Stimulated activated naive CD8-positive, alpha-beta T cell treated with anti-CD3 and anti-CD28 coated beads, Interleukin-15, amount 100 ng/mL, for 72 hours (primary cell): ENCODE results near the gene ZBTB2.

Experiments used
- ATAC-seq: fragments of 150-1000 bp; cut with Tn5 transposase; 2 replicates; pipeline ENCODE4 v1.10.0; 2021; ENCODE audit warnings: mild to moderate bottlenecking, moderate library complexity
- DNase-seq, 2 donors: peaks; one replicate each; pipeline ENCODE4 v3.0.0; 2021 to 2022
- H3K27ac Mint-ChIP-seq, 2 donors: one replicate each; pipeline ENCODE4 v1.8.0; 2022; ENCODE audit warnings: mild to moderate bottlenecking in 2 of 2, mixed read lengths in 2 of 2, moderate library complexity in 2 of 2
- H3K27me3 Mint-ChIP-seq: one replicate; pipeline ENCODE4 v1.8.0; 2022; ENCODE audit warnings: mixed read lengths
- H3K4me1 Mint-ChIP-seq: one replicate; pipeline ENCODE4 v1.8.0; 2022; ENCODE audit warnings: mild to moderate bottlenecking, mixed read lengths
- H3K4me3 Mint-ChIP-seq, 2 donors: one replicate each; pipeline ENCODE4 v1.8.0; 2022; ENCODE audit warnings: mild to moderate bottlenecking in 2 of 2, mixed read lengths in 2 of 2, moderate library complexity in 1 of 2
- H3K9me3 Mint-ChIP-seq, 2 donors: one replicate each; pipeline ENCODE4 v1.8.0; 2022; ENCODE audit warnings: mixed read lengths in 2 of 2

Gene ZBTB2

DNA sequence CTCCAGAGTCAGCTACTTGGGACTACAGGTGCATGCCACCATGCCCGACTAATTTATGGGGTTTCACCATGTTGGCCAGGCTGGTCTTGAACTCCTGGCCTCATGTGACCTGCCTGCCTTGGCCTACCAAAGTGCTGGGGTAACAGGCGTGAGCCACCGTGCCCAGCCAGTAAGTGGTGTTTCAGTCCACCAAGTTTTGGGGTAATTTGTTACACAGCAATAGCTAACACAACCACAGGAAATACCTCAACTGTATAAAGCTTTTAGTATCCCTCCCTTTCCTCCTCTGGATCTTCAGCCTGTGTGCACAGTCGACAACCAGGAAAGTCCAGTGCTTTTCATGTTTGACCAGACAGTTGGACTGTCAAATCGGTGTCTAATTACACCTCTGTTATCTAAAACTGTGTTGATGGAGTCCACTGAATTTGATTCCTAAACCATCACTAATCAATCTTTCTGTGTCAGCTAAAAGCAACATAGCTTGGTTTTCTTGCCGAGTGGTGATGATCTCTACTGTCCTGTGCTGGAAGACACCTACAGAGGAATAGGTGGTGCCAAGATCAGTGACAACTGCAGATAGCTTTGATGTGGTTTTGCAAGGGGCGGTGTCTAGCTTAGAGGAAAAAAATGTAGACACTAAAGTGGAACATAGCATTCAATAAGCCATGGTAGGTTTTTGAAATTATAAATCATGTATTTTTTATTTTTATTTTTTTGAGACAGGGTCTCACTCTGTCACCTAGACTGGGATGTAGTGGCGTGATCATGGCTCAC lies 22.2 kb upstream of the ZBTB2 start:
- Mint-ChIP-seq H3K27ac (peak overlapping the region in 1 of 2 donors; percentile 36), H3K4me1 (peaks cover 17% of the 10 kb centered on the region), H3K27me3 (no peaks in the 10 kb centered on the region), H3K4me3 (no peak overlapping the region), H3K9me3 (no peaks in the 10 kb centered on the region)
- peak in 1 of 2 donors; percentile 17 for DNase-seq
- ATAC-seq: peak; percentile 73

DNA sequence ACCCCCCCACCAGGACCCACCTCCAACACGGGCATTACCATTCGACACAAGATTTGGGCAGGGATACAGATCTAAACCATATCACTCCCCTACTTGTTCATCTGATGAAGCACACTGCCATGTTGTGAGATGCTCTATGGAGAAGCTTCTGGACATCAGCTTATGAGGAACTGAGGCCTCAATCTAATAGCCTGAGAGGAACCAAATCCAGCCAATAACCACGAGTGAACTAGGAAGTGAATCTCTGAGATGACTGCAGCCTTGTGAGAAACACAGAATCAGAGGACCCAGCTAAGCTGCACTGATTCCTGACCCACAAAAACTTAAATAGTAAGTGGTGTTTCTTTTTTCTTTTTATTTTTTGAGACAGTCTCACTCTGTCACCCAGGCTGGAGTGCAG lies 21.6 kb upstream of the ZBTB2 start:
- Mint-ChIP-seq H3K27me3 (no peaks in the 10 kb centered on the region), H3K9me3 (no peaks in the 10 kb centered on the region), H3K4me1 (peaks cover 17% of the 10 kb centered on the region), H3K27ac (no peak overlapping the region), H3K4me3 (no peak overlapping the region)
- ATAC-seq (no peak), DNase-seq (no peak)

DNA sequence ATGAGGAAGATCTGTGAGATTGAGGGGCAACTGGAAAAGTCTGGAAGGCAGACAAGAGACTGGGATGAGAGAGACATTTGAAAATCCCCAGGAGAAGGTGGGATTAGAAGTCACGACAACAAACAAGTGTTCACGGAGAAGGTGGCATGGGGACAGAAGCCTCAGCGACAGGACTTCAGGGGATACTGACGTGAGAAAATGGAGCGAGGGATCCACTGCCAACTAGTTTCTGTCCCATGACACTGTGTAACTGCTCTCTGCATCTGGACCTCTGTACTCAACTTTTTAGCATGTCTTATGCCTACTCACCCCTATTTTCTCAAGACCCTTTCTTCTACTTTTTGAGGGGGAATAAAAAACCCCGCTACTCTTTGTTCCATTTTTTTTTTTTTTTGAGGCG lies 18.3 kb upstream of the ZBTB2 start:
- Mint-ChIP-seq H3K4me3 (no peak overlapping the region), H3K4me1 (peaks cover 20% of the 10 kb centered on the region), H3K9me3 (no peaks in the 10 kb centered on the region), H3K27ac (peak overlapping the region in 1 of 2 donors; percentile 94), H3K27me3 (no peaks in the 10 kb centered on the region)
- no peak for ATAC-seq
- no peak for DNase-seq

DNA sequence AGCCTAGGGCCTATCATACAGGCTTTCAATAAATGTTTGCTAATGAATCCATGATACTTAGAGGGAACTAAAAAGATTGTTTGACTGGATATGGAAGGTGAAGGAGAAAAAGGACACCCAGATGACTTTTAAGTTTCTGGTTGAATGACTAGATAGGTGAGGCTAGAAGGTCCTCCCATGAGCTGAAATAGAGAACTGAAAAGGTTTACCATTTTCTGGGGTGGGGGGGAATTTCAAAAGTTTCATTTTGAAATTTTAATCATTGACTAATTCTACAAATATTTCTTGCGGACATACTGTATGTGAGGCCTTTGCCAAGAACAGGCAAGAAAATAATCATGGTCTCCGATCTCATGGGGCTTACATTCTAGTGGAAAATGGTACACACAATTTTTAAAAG lies 17.9 kb upstream of the ZBTB2 start:
- DNase-seq (no peak), ATAC-seq (no peak)
- no peak overlapping the region for H3K27ac Mint-ChIP-seq
- H3K4me3 Mint-ChIP-seq: no peak overlapping the region
- no peaks in the 10 kb centered on the region for H3K27me3 Mint-ChIP-seq
- H3K9me3 Mint-ChIP-seq: no peaks in the 10 kb centered on the region
- peaks cover 16% of the 10 kb centered on the region for H3K4me1 Mint-ChIP-seq

DNA sequence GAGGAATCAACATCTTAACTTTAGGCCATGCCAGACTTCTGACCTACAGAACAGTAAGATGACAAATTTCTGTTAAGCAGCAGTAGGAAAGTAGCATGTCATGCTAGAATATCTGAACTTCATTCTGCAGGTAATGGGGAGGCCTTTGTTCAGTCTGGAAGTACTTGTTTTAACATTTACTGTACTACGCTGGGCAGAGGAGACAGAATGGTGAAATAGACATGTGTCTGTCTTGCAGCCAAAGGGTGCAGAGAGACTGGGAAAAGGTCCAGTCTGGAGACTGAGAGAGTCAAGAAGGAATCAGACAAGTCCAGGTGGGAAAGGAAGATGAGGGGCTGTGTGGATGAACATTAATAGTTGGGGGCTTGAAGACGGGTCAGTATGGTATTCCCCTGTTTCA lies 17.5 kb upstream of the ZBTB2 start:
- Mint-ChIP-seq H3K27ac (peak overlapping the region in 1 of 2 donors; percentile 57), H3K9me3 (no peaks in the 10 kb centered on the region), H3K4me1 (peaks cover 12% of the 10 kb centered on the region), H3K27me3 (no peaks in the 10 kb centered on the region), H3K4me3 (no peak overlapping the region)
- DNase-seq (no peak), ATAC-seq (no peak)

DNA sequence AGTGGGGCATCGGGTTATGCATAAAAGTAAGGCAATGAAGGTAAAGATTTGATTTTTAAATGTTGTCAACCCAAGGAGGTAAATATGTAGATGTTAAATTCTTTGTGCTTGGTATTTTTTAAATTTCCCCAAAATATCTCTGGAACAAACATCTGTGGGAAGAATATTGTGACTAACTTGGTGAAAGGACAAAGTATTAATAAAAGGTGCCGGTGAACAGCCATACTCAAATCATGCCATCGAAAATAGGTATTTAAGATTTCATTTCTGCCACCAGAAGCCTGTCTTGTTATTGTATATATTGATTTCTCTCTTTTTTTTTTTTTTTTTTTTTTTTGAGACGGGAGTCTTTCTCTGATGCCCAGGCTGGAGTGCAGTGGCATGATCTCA lies 12.6 kb upstream of the ZBTB2 start:
- Mint-ChIP-seq H3K4me3 (no peak overlapping the region), H3K4me1 (peaks cover 37% of the 10 kb centered on the region), H3K27ac (no peak overlapping the region), H3K27me3 (no peaks in the 10 kb centered on the region), H3K9me3 (no peaks in the 10 kb centered on the region)
- DNase-seq (no peak), ATAC-seq (no peak)

DNA sequence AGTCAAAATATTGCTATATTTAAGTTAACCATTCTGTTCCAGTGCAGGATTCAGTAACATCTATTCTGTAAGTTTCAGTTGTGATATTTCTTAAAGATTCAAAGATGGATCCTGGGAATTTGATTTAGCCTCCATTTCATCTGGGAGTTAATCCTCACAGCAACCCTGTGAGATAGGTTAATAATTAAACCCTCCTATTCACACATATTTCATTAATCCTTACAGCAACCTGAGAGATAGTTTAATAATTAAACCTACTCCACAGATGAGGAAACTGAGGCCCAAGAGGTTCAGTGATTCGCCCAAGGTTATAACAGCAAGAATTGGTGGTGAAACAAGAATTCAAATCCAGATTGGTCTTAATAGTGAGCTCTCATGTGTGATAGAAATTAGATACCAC lies 10.9 kb upstream of the ZBTB2 start:
- no peak for DNase-seq
- Mint-ChIP-seq H3K9me3 (no peaks in the 10 kb centered on the region), H3K4me1 (peaks cover 48% of the 10 kb centered on the region), H3K4me3 (no peak overlapping the region), H3K27me3 (no peaks in the 10 kb centered on the region), H3K27ac (no peak overlapping the region)
- ATAC-seq: no peak

DNA sequence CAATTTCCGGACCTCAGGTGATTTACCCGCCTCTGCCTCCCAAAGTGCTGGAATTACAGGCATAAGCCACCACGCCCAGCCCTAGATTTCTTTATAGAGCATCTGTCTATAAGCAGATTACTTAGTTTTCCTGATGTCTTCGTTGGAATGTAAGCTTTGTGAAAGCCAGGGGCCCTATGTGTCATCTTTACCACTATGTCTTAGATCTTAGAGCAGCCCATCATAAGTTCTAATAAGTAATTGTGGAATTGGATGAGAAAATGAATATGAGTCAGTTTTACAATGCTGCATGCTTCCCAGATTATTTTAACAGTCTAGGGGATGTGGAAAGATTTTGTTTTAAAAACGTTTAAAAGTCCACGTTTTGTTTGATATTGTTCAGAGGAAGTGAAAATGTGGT lies 9.1 kb upstream of the ZBTB2 start:
- no peaks in the 10 kb centered on the region for H3K9me3 Mint-ChIP-seq
- H3K4me3 Mint-ChIP-seq: no peak overlapping the region
- H3K27ac Mint-ChIP-seq: peak overlapping the region in 1 of 2 donors; percentile 46
- no peaks in the 10 kb centered on the region for H3K27me3 Mint-ChIP-seq
- ATAC-seq (no peak), DNase-seq (no peak)
- peaks cover 54% of the 10 kb centered on the region for H3K4me1 Mint-ChIP-seq

DNA sequence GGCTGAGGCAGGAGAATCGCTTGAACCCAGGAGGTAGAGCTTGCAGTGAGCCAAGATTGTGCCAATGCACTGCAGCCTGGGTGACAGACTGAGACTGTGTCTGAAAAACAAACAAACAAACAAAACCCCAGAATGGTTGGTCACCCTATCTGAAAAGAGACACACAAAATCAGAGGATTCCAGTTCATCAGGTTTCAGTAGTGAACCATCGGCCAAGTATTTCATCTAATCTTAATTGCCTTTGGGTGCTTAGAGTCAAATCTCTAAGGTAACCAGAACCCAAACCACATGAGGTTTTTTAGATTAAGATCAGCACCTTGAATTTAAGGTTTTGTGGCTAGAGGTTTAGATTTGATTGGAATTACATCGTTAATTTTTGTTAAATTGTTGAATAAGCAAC lies 8.3 kb upstream of the ZBTB2 start:
- no peak overlapping the region for H3K27ac Mint-ChIP-seq
- no peaks in the 10 kb centered on the region for H3K9me3 Mint-ChIP-seq
- peak; percentile 64 for ATAC-seq
- H3K27me3 Mint-ChIP-seq: no peaks in the 10 kb centered on the region
- peaks cover 62% of the 10 kb centered on the region for H3K4me1 Mint-ChIP-seq
- no peak overlapping the region for H3K4me3 Mint-ChIP-seq
- DNase-seq: no peak

DNA sequence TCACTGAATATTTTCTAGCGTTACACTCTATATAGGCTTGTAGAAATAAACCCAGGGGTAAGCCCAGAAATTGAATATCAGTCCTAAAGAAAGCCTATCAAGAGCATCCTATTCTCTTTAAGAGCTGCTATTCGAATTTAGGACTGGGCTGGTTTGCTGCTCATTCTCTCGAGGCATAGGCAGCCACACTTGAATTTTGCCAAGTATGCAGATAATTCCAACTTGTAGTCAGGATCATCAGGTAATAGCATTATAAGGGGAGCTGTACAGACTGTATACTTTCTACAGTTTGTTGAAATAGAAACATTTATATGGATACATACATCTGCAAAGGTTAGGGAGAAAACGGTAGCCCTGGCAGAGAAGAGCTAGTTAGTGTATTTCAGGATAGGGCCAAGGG lies 2.1 kb upstream of the ZBTB2 start:
- H3K4me3 Mint-ChIP-seq: peak overlapping the region; percentile 92 to 98
- no peak for ATAC-seq
- H3K27me3 Mint-ChIP-seq: no peaks in the 10 kb centered on the region
- H3K27ac Mint-ChIP-seq: no peak overlapping the region
- H3K4me1 Mint-ChIP-seq: peaks cover 63% of the 10 kb centered on the region
- no peaks in the 10 kb centered on the region for H3K9me3 Mint-ChIP-seq
- DNase-seq: no peak

DNA sequence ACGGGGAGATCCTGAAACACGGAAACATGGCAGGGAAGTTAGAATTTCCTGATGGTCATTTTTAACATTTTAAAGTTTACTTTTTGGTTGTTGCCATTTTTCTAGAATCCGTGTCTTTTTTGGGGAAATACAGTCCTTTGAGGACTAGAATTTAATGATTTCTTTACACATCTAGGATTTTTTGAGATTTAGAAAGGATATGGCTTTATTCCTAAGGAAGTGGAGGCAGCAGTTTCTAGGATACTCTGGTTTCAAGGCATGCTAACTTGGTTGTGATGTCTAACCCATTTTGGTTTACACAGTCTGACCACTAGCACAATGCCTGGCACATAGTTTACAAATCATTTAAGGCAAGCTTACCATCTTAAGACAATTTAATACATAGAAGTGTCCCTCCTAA lies 1.1 kb upstream of the ZBTB2 start:
- no peak for DNase-seq
- Mint-ChIP-seq H3K27me3 (no peaks in the 10 kb centered on the region), H3K4me1 (peaks cover 60% of the 10 kb centered on the region)

DNA sequence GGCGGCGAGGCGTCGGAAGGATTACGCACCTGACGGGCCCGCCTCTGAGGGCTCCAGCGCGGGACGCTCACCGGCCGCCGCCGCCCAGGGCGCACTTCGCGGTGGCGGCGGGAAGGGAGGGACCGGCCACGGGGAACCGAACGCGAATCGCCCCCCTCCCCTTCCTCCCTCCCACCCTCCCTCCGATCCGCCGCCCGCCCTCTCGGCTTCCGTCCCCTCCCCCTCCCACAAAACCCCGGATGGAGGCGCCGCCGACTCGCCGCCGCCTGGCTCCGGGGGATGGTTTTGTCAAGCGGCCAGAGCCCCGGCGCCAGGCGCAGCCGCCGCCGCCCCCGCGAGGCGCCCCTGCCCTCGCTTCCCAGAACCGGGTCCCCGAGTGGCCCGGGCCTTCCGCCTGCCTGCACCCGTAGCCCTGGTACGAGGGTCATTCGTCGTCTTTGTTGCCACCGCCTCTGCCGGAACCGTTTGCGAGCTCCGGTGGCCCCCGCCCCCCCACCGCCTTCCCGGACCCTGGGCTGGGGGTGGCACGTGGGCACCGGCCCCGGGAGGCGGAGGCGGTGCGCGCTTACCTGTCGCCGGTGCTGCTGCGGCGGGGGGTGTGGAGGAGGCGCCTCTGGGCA lies 398 bp downstream of the ZBTB2 start:
- Mint-ChIP-seq H3K9me3 (no peaks in the 10 kb centered on the region), H3K4me1 (peaks cover 57% of the 10 kb centered on the region), H3K27ac (peak overlapping the region; percentile 96 to 99), H3K27me3 (no peaks in the 10 kb centered on the region), H3K4me3 (peak overlapping the region; percentile 92 to 98)
- DNase-seq (peak; percentile 82 to 84), ATAC-seq (peak; percentile 0)

More for the DNA sequence above, 1.1 kb upstream of the ZBTB2 start:
- Mint-ChIP-seq H3K27ac (peak overlapping the region; percentile 96 to 99), H3K4me3 (peak overlapping the region; percentile 92 to 98), H3K9me3 (no peaks in the 10 kb centered on the region)
- ATAC-seq: no peak

DNA sequence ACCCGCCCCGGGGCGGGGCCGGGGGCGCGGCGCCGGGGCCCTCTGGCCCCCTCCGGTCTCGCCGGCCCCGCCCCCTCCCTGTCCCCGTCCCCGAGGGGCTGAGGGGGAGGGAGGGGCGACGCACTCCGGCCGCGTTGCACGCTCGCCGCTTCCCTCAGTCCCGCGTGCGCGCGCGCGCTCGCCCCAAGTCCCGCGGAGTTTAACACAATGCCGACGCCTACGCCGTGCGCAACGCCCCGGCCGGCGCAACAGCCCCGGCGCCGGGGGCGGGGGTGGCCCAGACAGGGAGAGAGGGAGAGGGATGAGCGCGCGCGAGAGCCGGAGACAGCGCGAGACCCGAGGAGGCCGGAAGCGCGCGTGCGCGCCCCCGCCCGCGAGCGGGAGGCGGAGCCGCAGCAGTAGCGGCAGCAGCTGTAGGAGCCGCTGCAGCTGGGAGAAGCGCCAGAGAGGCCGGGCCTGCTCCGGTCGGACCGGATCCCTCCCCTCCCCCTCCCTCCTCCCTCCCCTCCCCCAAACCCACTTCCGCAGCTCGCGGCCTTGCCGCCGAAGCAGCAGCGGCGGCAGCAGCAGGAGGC lies 996 bp downstream of the ZBTB2 start:
- H3K27ac Mint-ChIP-seq: peak overlapping the region in 1 of 2 donors; percentile 85
- peak overlapping the region; percentile 61 to 63 for H3K4me3 Mint-ChIP-seq
- ATAC-seq (peak; percentile 88), DNase-seq (peak; percentile 99)
- H3K9me3 Mint-ChIP-seq: no peaks in the 10 kb centered on the region
- H3K4me1 Mint-ChIP-seq: peaks cover 58% of the 10 kb centered on the region
- no peaks in the 10 kb centered on the region for H3K27me3 Mint-ChIP-seq

DNA sequence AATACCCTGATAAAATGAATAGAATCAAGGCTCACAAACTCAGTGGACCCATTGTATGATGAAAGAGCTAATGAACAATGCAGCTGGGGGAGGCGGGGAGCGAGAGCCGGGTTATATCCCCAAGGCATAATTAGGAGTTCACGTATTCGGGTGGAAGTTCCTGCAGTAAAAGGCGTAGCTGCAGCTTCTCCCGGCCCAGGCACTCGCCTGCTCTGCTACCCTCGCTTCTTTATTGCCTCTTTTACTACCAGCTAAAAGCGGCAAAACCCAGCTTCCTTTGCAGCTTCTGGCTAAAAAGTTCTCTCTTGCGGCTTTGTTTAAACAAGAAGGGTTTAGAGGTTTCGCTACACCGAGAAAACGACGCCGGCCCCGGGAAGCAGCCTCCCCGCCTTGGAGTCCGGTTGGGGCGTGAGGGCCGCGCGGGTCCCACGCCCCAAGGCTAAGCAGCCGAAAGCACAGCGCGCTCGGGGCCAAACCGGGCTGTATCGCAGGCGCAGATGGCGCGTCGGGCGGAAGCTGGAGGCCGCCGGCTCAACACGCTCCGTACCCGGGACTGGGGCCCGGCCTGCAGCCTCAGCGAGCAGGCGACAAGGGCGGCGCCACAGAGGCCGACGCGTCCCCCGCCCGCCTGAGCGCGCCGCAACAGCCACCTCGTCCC lies 1.6 kb downstream of the ZBTB2 start:
- peak overlapping the region; percentile 96 to 98 for H3K27ac Mint-ChIP-seq
- no peaks in the 10 kb centered on the region for H3K9me3 Mint-ChIP-seq
- peak overlapping the region; percentile 85 to 96 for H3K4me3 Mint-ChIP-seq
- H3K4me1 Mint-ChIP-seq: peaks cover 58% of the 10 kb centered on the region
- DNase-seq: peak in 1 of 2 donors; percentile 30
- no peaks in the 10 kb centered on the region for H3K27me3 Mint-ChIP-seq
- ATAC-seq: peak; percentile 80

DNA sequence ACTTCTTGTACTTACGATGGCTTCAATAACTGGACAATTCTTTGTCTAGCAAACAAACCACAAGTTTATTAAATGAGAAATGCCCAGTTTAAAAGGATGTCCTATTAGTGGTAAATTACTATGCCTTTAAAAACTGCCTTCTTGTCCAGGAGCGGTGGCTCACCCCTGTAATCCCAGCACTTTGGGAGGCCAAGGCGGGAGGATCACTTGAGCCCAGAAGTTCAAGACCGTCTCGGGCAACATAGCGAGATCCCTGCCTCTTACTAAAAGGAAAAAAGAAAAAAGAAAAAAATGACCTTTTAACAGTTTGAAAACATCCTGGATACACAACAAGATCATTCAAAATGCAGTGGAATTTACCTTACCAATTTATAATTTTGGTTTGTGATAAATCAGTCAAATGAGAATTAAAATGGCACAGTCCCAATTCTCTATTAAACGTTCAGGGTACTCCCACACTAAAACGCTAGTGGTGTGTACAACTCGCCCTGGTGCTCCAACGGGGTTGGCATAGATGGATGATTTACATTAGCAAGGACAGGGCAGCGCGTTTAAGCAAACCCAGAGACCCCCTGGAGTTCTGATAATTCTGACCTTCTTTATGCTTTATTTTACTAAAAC lies 2.3 kb downstream of the ZBTB2 start:
- Mint-ChIP-seq H3K27me3 (no peaks in the 10 kb centered on the region), H3K4me3 (peak overlapping the region; percentile 85 to 96), H3K9me3 (no peaks in the 10 kb centered on the region), H3K4me1 (peaks cover 58% of the 10 kb centered on the region), H3K27ac (peak overlapping the region; percentile 96 to 98)
- DNase-seq (no peak), ATAC-seq (no peak)
